Measurements from ENCODE around the gene DSTN.

DNA sequence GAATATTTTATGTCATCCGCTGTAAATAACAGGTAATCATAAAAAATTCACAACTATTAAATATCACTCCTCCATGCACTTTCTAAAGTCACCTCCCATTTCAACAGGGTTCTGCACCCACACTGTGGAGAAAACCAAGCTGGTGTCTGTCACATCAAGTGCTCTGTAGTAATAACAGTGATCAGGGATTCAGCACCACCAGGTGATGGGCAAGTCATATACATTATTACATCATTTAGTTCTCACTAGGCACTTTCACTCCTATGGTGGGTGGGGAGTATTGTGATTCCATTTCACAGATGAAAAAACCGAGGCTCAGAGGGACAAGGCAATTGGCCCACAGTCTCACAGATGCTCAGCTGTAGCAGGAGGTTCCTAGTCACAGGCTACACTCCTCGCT lies 47.3 kb upstream of the DSTN start:
- TF ChIP-seq, protein P1, sequence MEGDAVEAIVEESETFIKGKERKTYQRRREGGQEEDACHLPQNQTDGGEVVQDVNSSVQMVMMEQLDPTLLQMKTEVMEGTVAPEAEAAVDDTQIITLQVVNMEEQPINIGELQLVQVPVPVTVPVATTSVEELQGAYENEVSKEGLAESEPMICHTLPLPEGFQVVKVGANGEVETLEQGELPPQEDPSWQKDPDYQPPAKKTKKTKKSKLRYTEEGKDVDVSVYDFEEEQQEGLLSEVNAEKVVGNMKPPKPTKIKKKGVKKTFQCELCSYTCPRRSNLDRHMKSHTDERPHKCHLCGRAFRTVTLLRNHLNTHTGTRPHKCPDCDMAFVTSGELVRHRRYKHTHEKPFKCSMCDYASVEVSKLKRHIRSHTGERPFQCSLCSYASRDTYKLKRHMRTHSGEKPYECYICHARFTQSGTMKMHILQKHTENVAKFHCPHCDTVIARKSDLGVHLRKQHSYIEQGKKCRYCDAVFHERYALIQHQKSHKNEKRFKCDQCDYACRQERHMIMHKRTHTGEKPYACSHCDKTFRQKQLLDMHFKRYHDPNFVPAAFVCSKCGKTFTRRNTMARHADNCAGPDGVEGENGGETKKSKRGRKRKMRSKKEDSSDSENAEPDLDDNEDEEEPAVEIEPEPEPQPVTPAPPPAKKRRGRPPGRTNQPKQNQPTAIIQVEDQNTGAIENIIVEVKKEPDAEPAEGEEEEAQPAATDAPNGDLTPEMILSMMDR (IDR thresholded peaks at IDR 0.05) = no peak
- TF ChIP-seq EP300 (IDR thresholded peaks at IDR 0.05) (no peak), POLR2AphosphoS5 (IDR thresholded peaks at IDR 0.05) (no peak), POLR2A (IDR thresholded peaks at IDR 0.05) (no peak)

All from gastroesophageal sphincter (tissue), 3 donors.